NCI-H146 treated with DMSO at 0.1 percent for 48 hours (cell line): ENCODE data around the gene TGFB1I1.

ENCODE experiments used
- DNase-seq: peaks from one replicate; lab custom pipeline; 2025; ENCODE audit not compliant: unreplicated experiment; lab: John Stamatoyannopoulos, UW

Gene TGFB1I1

GRCh38 chr16:31451681-31452351, 20.1 kb upstream of the TGFB1I1 start:
- peak; percentile 64 for DNase-seq

GRCh38 chr16:31452631-31453106, 19.3 kb upstream of the TGFB1I1 start:
- DNase-seq = no peak

- DNase-seq = no peak
Observed at GRCh38 chr16:31453255-31454204, 18.4 kb upstream of the TGFB1I1 start.

GRCh38 chr16:31455601-31456314, 16.2 kb upstream of the TGFB1I1 start:
- DNase-seq = no peak

GRCh38 chr16:31456988-31457360, 15.0 kb upstream of the TGFB1I1 start:
- DNase-seq = no peak

- peak; percentile 53 for DNase-seq
Observed at GRCh38 chr16:31458073-31458843, 13.7 kb upstream of the TGFB1I1 start.

GRCh38 chr16:31458844-31459686, 12.9 kb upstream of the TGFB1I1 start, which contains the start of gene ARMC5:
ARMC5 (plus strand) TSS chr16:31459501; CDS start chr16:31459525, 24 bp downstream.
- DNase-seq = peak; percentile 98

- DNase-seq = peak; percentile 98
Observed at GRCh38 chr16:31459687-31460581, 12.0 kb upstream of the TGFB1I1 start.

GRCh38 chr16:31460582-31461002, 11.4 kb upstream of the TGFB1I1 start:
- DNase-seq = no peak

GRCh38 chr16:31461201-31461920, 10.6 kb upstream of the TGFB1I1 start:
- no peak for DNase-seq

- no peak for DNase-seq
Observed at GRCh38 chr16:31461921-31462804, 9.8 kb upstream of the TGFB1I1 start.

GRCh38 chr16:31464348-31464769, 7.6 kb upstream of the TGFB1I1 start:
- no peak for DNase-seq

- no peak for DNase-seq
Observed at GRCh38 chr16:31464781-31465260, 7.1 kb upstream of the TGFB1I1 start.

- DNase-seq = no peak
Observed at GRCh38 chr16:31465788-31466370, 6.1 kb upstream of the TGFB1I1 start.

GRCh38 chr16:31466381-31466841, 5.5 kb upstream of the TGFB1I1 start:
- DNase-seq = no peak

- no peak for DNase-seq
Observed at GRCh38 chr16:31467151-31467773, 4.7 kb upstream of the TGFB1I1 start.
